ENCODE measurements around the gene USP20.

GRCh38 chr9:129851821-129852220 is 16.6 kb downstream of the USP20 start:
- TF ChIP-seq CTCF (IDR thresholded peaks at IDR 0.05) (no peak), POLR2A (IDR thresholded peaks at IDR 0.05) (no peak), POLR2AphosphoS5 (IDR thresholded peaks at IDR 0.05) (no peak)

Data from stomach (tissue), 4 donors.